Breast epithelium (tissue), 3 donors: ENCODE results near the gene GLT8D2.

Experiments used
- CTCF ChIP-seq, 3 donors: fragments of 450-650 bp; IDR thresholded peaks; one replicate each; pipeline ENCODE4 v1.5.1; 2016 to 2017; ENCODE audit warnings: antibody characterized with exemption in 3 of 3, mild to moderate bottlenecking in 3 of 3, moderate library complexity in 3 of 3
- POLR2A ChIP-seq: fragments of 450-650 bp; IDR thresholded peaks from one replicate; pipeline ENCODE4 v1.6.1; 2016; ENCODE audit warnings: antibody characterized with exemption, mild to moderate bottlenecking, moderate library complexity
- POLR2AphosphoS5 ChIP-seq, 3 donors: sonication (generic); formaldehyde crosslinking; IDR thresholded peaks; one replicate each; pipeline ENCODE4 v1.6.1; 2017; ENCODE audit warnings: antibody characterized with exemption in 3 of 3

- TF ChIP-seq CTCF (IDR thresholded peaks at IDR 0.05) (no peak), POLR2AphosphoS5 (IDR thresholded peaks at IDR 0.05) (no peak), POLR2A (no peak)
These were observed 4.8 kb upstream of the GLT8D2 start for GRCh38 chr12:104054681-104055346.
